SK-N-SH (cell line): ENCODE results near the gene BCLAF3. TPM values are rescaled to one million over a fixed set of nuclear protein-coding genes. Genes with fewer than 3 reads are reported as not detected.

Experiments used
- CTCF ChIA-PET: fragments of 300-600, 350-600 bp; formaldehyde crosslinking; extraction: SDS; loops from one replicate; lab custom pipeline; 2021; lab: Yijun Ruan, JAX
- POLR2A ChIA-PET: fragments of 350-600 bp; sonication (Branson Sonifier 250); formaldehyde crosslinking; extraction: SDS; loops from one replicate; lab custom pipeline; 2020; ENCODE audit warnings: antibody characterized with exemption, inconsistent platforms; lab: Yijun Ruan, JAX
- DNase-seq: peaks from one replicate; pipeline ENCODE4 v3.0.0; 2012
- H2AFZ ChIP-seq: fragments of 200-600 bp; sonication (generic); 2 replicates; pipeline ENCODE4 v1.8.1; 2016; ENCODE audit warnings: antibody characterized with exemption, mild to moderate bottlenecking, low read depth
- H3F3A ChIP-seq: fragments of 200-600 bp; sonication (generic); replicated peaks from 2 replicates; pipeline ENCODE3; 2016; ENCODE audit warnings: antibody characterized with exemption, mild to moderate bottlenecking; ENCODE audit not compliant: insufficient read depth
- H3K27ac ChIP-seq, 2 experiments: fragments of 200-500 bp in 1 of 2; fragments of 200-600 bp in 1 of 2; sonication (Bioruptor generic) in 1 of 2; sonication (generic), shearing (Covaris generic) in 1 of 2; 2 replicates each; pipeline versions ENCODE4 v1.5.1 to v1.6.1; 2014 to 2016; ENCODE audit warnings: low read depth in 2 of 2, inconsistent platforms in 1 of 2, low read length in 1 of 2, mild to moderate bottlenecking in 1 of 2, mixed read lengths in 1 of 2
- H3K27me3 ChIP-seq: fragments of 200-600 bp; sonication (generic), shearing (Covaris generic); 2 replicates; pipeline ENCODE4 v1.6.1; 2016; ENCODE audit warnings: mixed run types; ENCODE audit not compliant: insufficient read depth
- H3K36me3 ChIP-seq, 2 experiments: fragments of 200-500 bp in 1 of 2; fragments of 200-600 bp in 1 of 2; sonication (Bioruptor generic) in 1 of 2; sonication (generic) in 1 of 2; replicated peaks in 1 of 2; 2 replicates each; pipeline versions ENCODE3 to v1.5.1; 2014 to 2016; ENCODE audit warnings: low read length in 1 of 2, mild to moderate bottlenecking in 1 of 2; ENCODE audit not compliant: insufficient read depth in 2 of 2, control insufficient read depth in 1 of 2
- H3K4me1 ChIP-seq, 2 experiments: fragments of 200-500 bp in 1 of 2; fragments of 200-600 bp in 1 of 2; sonication (Bioruptor generic) in 1 of 2; sonication (generic), shearing (Covaris generic) in 1 of 2; 2 replicates each; pipeline versions ENCODE4 v1.5.1 to v1.6.1; 2014 to 2016; ENCODE audit warnings: low read depth in 1 of 2, low read length in 1 of 2, mixed run types in 1 of 2; ENCODE audit not compliant: insufficient read depth in 2 of 2, control insufficient read depth in 1 of 2
- H3K4me2 ChIP-seq: fragments of 200-600 bp; sonication (generic), shearing (Covaris generic); 2 replicates; pipeline ENCODE4 v1.6.1; 2017; ENCODE audit warnings: mixed run types
- H3K4me3 ChIP-seq, 2 experiments: fragments of 200-500 bp in 1 of 2; fragments of 200-600 bp in 1 of 2; sonication (Bioruptor generic) in 1 of 2; sonication (generic), shearing (Covaris generic) in 1 of 2; 2 replicates each; pipeline versions ENCODE4 v1.5.1 to v1.8.1; 2014 to 2016; ENCODE audit warnings: low read depth in 2 of 2, inconsistent platforms in 1 of 2, low read length in 1 of 2, mild to moderate bottlenecking in 1 of 2, mixed read lengths in 1 of 2, moderate library complexity in 1 of 2
- H3K79me2 ChIP-seq: fragments of 200-600 bp; sonication (generic); 2 replicates; pipeline ENCODE4 v1.8.1; 2017; ENCODE audit warnings: mild to moderate bottlenecking; ENCODE audit not compliant: insufficient read depth
- H3K9ac ChIP-seq: fragments of 200-600 bp; sonication (generic); 2 replicates; pipeline ENCODE4 v1.6.1; 2017; ENCODE audit warnings: mixed run types
- H3K9me2 ChIP-seq: fragments of 200-600 bp; sonication (generic); 2 replicates; pipeline ENCODE4 v1.6.1; 2017; ENCODE audit warnings: mixed run types
- H3K9me3 ChIP-seq: fragments of 200-600 bp; sonication (generic); 2 replicates; pipeline ENCODE4 v1.6.1; 2017; ENCODE audit warnings: mixed run types, mild to moderate bottlenecking, moderate library complexity
- H4K20me1 ChIP-seq: fragments of 200-600 bp; sonication (generic); 2 replicates; pipeline ENCODE4 v1.6.1; 2017; ENCODE audit warnings: mild to moderate bottlenecking, mixed run types; ENCODE audit not compliant: insufficient read depth
- ELF1 ChIP-seq: IDR thresholded peaks from 2 replicates; pipeline ENCODE4 v1.4.0; 2012
- EP300 ChIP-seq, 2 experiments: IDR thresholded peaks; 2 replicates each; pipeline versions ENCODE4 v1.4.0 to v1.6.1; 2012; ENCODE audit warnings: borderline replicate concordance in 1 of 2, low read depth in 1 of 2, low read length in 1 of 2
- EZH2phosphoT487 ChIP-seq: fragments of 200-600 bp; sonication (generic); IDR thresholded peaks from 2 replicates; pipeline ENCODE4 v1.6.1; 2017; ENCODE audit warnings: low read depth, mixed run types, mild to moderate bottlenecking, antibody characterized with exemption, moderate library complexity, borderline replicate concordance
- FOSL2 ChIP-seq: IDR thresholded peaks from 2 replicates; pipeline ENCODE4 v1.4.0; 2012; ENCODE audit warnings: low read depth, mild to moderate bottlenecking, moderate library complexity, borderline replicate concordance
- FOXJ3 ChIP-seq: sonication (generic); formaldehyde crosslinking; IDR thresholded peaks from 2 replicates; pipeline ENCODE4 v1.5.1; 2020; ENCODE audit warnings: mild to moderate bottlenecking, missing genetic modification reagents
- GATA2 ChIP-seq: sonication (generic); formaldehyde crosslinking; IDR thresholded peaks from 2 replicates; pipeline ENCODE4 v1.5.0; 2020; ENCODE audit warnings: mild to moderate bottlenecking, missing genetic modification reagents
- IRF3 ChIP-seq: fragments of 150-350 bp; IDR thresholded peaks from 2 replicates; pipeline ENCODE4 v1.6.1; 2016; ENCODE audit warnings: mild to moderate bottlenecking, low read depth, low read length
- NFIC ChIP-seq: IDR thresholded peaks from 2 replicates; pipeline ENCODE4 v1.4.0; 2012; ENCODE audit warnings: borderline replicate concordance
- PBX3 ChIP-seq: IDR thresholded peaks from 2 replicates; pipeline ENCODE4; 2012
- RXRA ChIP-seq: IDR thresholded peaks from 2 replicates; pipeline ENCODE4 v1.4.0; 2012; ENCODE audit warnings: low read depth, mild to moderate bottlenecking, borderline replicate concordance
- TAF1 ChIP-seq: IDR thresholded peaks from 2 replicates; pipeline ENCODE4 v1.6.1; 2012; ENCODE audit warnings: low read depth, mild to moderate bottlenecking, low read length, moderate library complexity, borderline replicate concordance
- TCF12 ChIP-seq: IDR thresholded peaks from 2 replicates; pipeline ENCODE4 v1.4.0; 2012
- WGBS: methylation state at CpG from one replicate; pipeline ENCODE4 v1.1.6; 2017; ENCODE audit warnings: low lambda C conversion rate; 5-methylcytosine and 5-hydroxymethylcytosine counted together
- polyA plus RNA-seq, 3 experiments: library from polyadenylated mRNA; depleted of rRNA; stranded (reverse); fragments of >200 nt; gene quantifications; 2 replicates each; pipeline ENCODE4 v1.2.3, GENCODE V29; 2012
- TF ChIP-seq, protein P1 (sequence below): fragments of 200-600 bp; sonication (generic); IDR thresholded peaks from 2 replicates; pipeline ENCODE4 v1.6.1; 2017; ENCODE audit warnings: antibody characterized with exemption, mild to moderate bottlenecking, moderate library complexity

BCLAF3 gene
- polyA plus RNA-seq, 1 of the 3 experiments (the other 2 are of a cell fraction) = 1.1 TPM

DNA sequence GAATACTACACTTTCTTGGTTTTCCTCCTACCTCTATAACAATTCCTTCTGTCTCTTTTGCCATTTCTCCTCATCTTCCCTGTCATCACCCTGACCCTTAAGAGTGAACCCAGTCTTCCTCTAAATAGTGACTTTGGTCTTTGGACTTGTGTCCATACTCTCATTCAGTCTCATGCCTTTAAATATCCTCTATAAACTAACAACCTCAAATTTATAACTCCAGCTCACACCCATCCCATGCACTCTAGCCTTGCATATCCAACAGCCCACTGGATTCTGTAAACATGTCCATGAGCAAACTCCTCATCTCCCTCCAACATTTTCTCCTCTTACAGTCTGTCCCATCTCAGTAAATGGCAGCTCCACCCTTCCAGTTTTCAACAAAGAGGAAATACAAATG is 15.0 kb downstream of the BCLAF3 start:
- ChIA-PET CTCF (no interaction called here), POLR2A (no interaction called here)
- Histone ChIP-seq H3K9me2 (no peaks in the 10 kb centered on the region), H3K9me3 (no peaks in the 10 kb centered on the region), H3K4me3 (no peak overlapping the region), H3K4me1 (no peaks in the 10 kb centered on the region), H3K79me2 (peaks cover 18% of the 10 kb centered on the region), H3K9ac (no peak overlapping the region), H2AFZ (no peak overlapping the region), H3K27ac (no peak overlapping the region), H3K27me3 (peaks cover 3% of the 10 kb centered on the region; the same call in 1 of the 2 replicates), H3K4me2 (no peak overlapping the region)
- no peak for DNase-seq
- TF ChIP-seq FOXJ3 (CRISPR knock-in tag) = no peak
- TF ChIP-seq TCF12 = no peak
- no peak for TF ChIP-seq PBX3
- no peak for TF ChIP-seq RXRA
- TF ChIP-seq EP300 (IDR thresholded peaks at IDR 0.05; ENCODE audit: borderline replicate concordance in 1 of 2, low read depth in 1 of 2, low read length in 1 of 2) = no peak
- TF ChIP-seq TAF1 = no peak
- TF ChIP-seq, all 33 proteins: peak for 0
- H4K20me1 ChIP-seq = peaks cover 10% of the 10 kb centered on the region; the same call in 1 of the 2 replicates
- H3F3A ChIP-seq = peaks cover 3% of the 10 kb centered on the region
- H3K36me3 ChIP-seq = peaks cover 0 to 3% of the 10 kb centered on the region in 2 experiments

GRCh38 chrX:19972984-19973383 is 17.9 kb downstream of the BCLAF3 start:
- no peak overlapping the region for H3K27ac ChIP-seq
- no peak overlapping the region for H2AFZ ChIP-seq
- no peaks in the 10 kb centered on the region for H3K9me3 ChIP-seq
- H3K79me2 ChIP-seq = peaks cover 9% of the 10 kb centered on the region; the same call in 1 of the 2 replicates
- H3K27me3 ChIP-seq = peaks cover 3% of the 10 kb centered on the region; the same call in 1 of the 2 replicates
- peaks cover under 1 to 3% of the 10 kb centered on the region in 2 experiments for H3K36me3 ChIP-seq
- no peaks in the 10 kb centered on the region for H3F3A ChIP-seq
- no peak for TF ChIP-seq FOXJ3 (CRISPR knock-in tag)
- ChIA-PET CTCF (interaction anchor here (0.9 kb wide), 1 partner anchor 19 kb away, joined by 3 read pairs; no protein-coding TSS in a partner anchor), POLR2A (no interaction called here)
- H3K9ac ChIP-seq = no peak overlapping the region
- DNase-seq = no peak
- H3K4me1 ChIP-seq = no peaks in the 10 kb centered on the region
- H3K4me2 ChIP-seq = no peak overlapping the region
- no peak overlapping the region for H3K4me3 ChIP-seq
- peaks cover 8% of the 10 kb centered on the region; the same call in 1 of the 2 replicates for H4K20me1 ChIP-seq
- H3K9me2 ChIP-seq = no peaks in the 10 kb centered on the region

- TF ChIP-seq IRF3 = no peak
- TF ChIP-seq FOSL2 = no peak
- TF ChIP-seq RXRA = no peak
- TF ChIP-seq EZH2phosphoT487 = no peak
- no peak for TF ChIP-seq TCF12
- no peak for TF ChIP-seq FOXJ3 (CRISPR knock-in tag)
- no peak for TF ChIP-seq NFIC
- TF ChIP-seq, protein P1, sequence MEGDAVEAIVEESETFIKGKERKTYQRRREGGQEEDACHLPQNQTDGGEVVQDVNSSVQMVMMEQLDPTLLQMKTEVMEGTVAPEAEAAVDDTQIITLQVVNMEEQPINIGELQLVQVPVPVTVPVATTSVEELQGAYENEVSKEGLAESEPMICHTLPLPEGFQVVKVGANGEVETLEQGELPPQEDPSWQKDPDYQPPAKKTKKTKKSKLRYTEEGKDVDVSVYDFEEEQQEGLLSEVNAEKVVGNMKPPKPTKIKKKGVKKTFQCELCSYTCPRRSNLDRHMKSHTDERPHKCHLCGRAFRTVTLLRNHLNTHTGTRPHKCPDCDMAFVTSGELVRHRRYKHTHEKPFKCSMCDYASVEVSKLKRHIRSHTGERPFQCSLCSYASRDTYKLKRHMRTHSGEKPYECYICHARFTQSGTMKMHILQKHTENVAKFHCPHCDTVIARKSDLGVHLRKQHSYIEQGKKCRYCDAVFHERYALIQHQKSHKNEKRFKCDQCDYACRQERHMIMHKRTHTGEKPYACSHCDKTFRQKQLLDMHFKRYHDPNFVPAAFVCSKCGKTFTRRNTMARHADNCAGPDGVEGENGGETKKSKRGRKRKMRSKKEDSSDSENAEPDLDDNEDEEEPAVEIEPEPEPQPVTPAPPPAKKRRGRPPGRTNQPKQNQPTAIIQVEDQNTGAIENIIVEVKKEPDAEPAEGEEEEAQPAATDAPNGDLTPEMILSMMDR = no peak
- TF ChIP-seq GATA2 (CRISPR knock-in tag) = no peak
- TF ChIP-seq ELF1 = no peak
- TF ChIP-seq EP300 (IDR thresholded peaks at IDR 0.05; ENCODE audit: borderline replicate concordance in 1 of 2, low read depth in 1 of 2, low read length in 1 of 2) = no peak
- no peaks in the 10 kb centered on the region; the same call in 1 of the 2 replicates for H3K27me3 ChIP-seq
- no peaks in the 10 kb centered on the region for H3F3A ChIP-seq
- H3K79me2 ChIP-seq = no peaks in the 10 kb centered on the region; the same call in 1 of the 2 replicates
- H3K9me2 ChIP-seq = no peaks in the 10 kb centered on the region
- H3K27ac ChIP-seq = no peak overlapping the region
- H3K36me3 ChIP-seq = peaks cover 0 to 8% of the 10 kb centered on the region in 2 experiments
- H3K4me3 ChIP-seq = no peak overlapping the region
- H3K4me1 ChIP-seq = no peaks in the 10 kb centered on the region
- POLR2A ChIA-PET = no interaction called here
- no peak overlapping the region for H2AFZ ChIP-seq
- H4K20me1 ChIP-seq = peaks cover 8% of the 10 kb centered on the region; the same call in 1 of the 2 replicates
- CTCF ChIA-PET = no interaction called here
- no peaks in the 10 kb centered on the region for H3K9me3 ChIP-seq
- DNase-seq = no peak
- 63% methylated on average over 3 of the region's 6 CpGs for WGBS
- no peak overlapping the region for H3K4me2 ChIP-seq
- H3K9ac ChIP-seq = no peak overlapping the region
Measured at GRCh38 chrX:19968276-19968675, 22.6 kb downstream of the BCLAF3 start.
